Keratinocyte (primary cell): ENCODE results near the gene TRAP1. TPM values are rescaled to one million over a fixed set of nuclear protein-coding genes. Genes with fewer than 3 reads are reported as not detected.

Experiments
- DNase-seq: peaks from one replicate; pipeline ENCODE4 v3.0.0-alpha.2; 2011; ENCODE audit warnings: low read depth, missing footprints, low spot score
- FAIRE-seq: peaks from 2 replicates; lab custom pipeline; 2011; peaks lifted over from hg19 to GRCh38; lab: Jason Lieb, UNC
- H2AFZ ChIP-seq: 2 replicates; pipeline ENCODE4 v1.6.0; 2012; ENCODE audit warnings: low read length, control low read depth, inconsistent platforms; ENCODE audit not compliant: control insufficient read depth
- H3K27ac ChIP-seq: 2 replicates; pipeline ENCODE4 v1.5.1; 2011; ENCODE audit warnings: low read length; ENCODE audit not compliant: control insufficient read depth, insufficient read depth
- H3K27me3 ChIP-seq: 3 replicates; pipeline ENCODE4 v1.6.0; 2011; ENCODE audit warnings: low read length; ENCODE audit not compliant: control insufficient read depth, insufficient read depth; ENCODE audit errors: extremely low read depth
- H3K36me3 ChIP-seq, 2 experiments: 2 replicates in 1 of 2; 3 replicates in 1 of 2; pipeline ENCODE4 v1.5.1; 2011; ENCODE audit warnings: low read length in 2 of 2, mild to moderate bottlenecking in 1 of 2; ENCODE audit not compliant: control insufficient read depth in 2 of 2, insufficient read depth in 2 of 2; ENCODE audit errors: extremely low read depth in 1 of 2
- H3K4me1 ChIP-seq: 3 replicates; pipeline ENCODE4 v1.5.1; 2011; ENCODE audit warnings: low read length; ENCODE audit not compliant: control insufficient read depth, insufficient read depth; ENCODE audit errors: extremely low read depth
- H3K4me2 ChIP-seq: 3 replicates; pipeline ENCODE4 v1.6.0; 2011; ENCODE audit warnings: low read depth, low read length; ENCODE audit not compliant: control insufficient read depth, insufficient read depth; ENCODE audit errors: extremely low read depth
- H3K4me3 ChIP-seq, 3 experiments: fragments of 200-600 bp in 1 of 3; sonication (generic) in 1 of 3; 2 replicates in 2 of 3; 3 replicates in 1 of 3; pipeline ENCODE4 v1.5.1; 2011 to 2016; ENCODE audit warnings: low read length in 3 of 3, mild to moderate bottlenecking in 3 of 3, control low read depth in 2 of 3, inconsistent platforms in 1 of 3, low read depth in 1 of 3, mixed read lengths in 1 of 3, mixed run types in 1 of 3, moderate library complexity in 1 of 3; ENCODE audit not compliant: control insufficient read depth in 2 of 3, insufficient read depth in 2 of 3; ENCODE audit errors: extremely low read depth in 1 of 3
- H3K79me2 ChIP-seq: 2 replicates; pipeline ENCODE4 v1.6.0; 2012; ENCODE audit warnings: low read length; ENCODE audit not compliant: control insufficient read depth, insufficient read depth
- H3K9ac ChIP-seq: 3 replicates; pipeline ENCODE4 v1.6.0; 2011; ENCODE audit warnings: low read length; ENCODE audit not compliant: control insufficient read depth, insufficient read depth; ENCODE audit errors: extremely low read depth
- H3K9me1 ChIP-seq: 3 replicates; pipeline ENCODE4 v1.6.0; 2011; ENCODE audit warnings: low read length; ENCODE audit not compliant: control insufficient read depth, insufficient read depth; ENCODE audit errors: extremely low read depth
- H3K9me3 ChIP-seq: 2 replicates; pipeline ENCODE4 v1.5.1; 2012; ENCODE audit warnings: low read depth, low read length; ENCODE audit not compliant: control insufficient read depth
- H4K20me1 ChIP-seq: 3 replicates; pipeline ENCODE4 v1.6.0; 2011; ENCODE audit warnings: low read length; ENCODE audit not compliant: control insufficient read depth, insufficient read depth; ENCODE audit errors: extremely low read depth
- EZH2 ChIP-seq: IDR thresholded peaks from one replicate; pipeline ENCODE4 v1.6.1; 2012; ENCODE audit warnings: inconsistent platforms, mild to moderate bottlenecking, low read length, moderate library complexity
- dilution Hi-C: fragments of 300-500 bp; cut with MboI; formaldehyde crosslinking; loops from one replicate; pipeline ENCODE4 v1.7.0; 2020; ENCODE audit warnings: low sequenced_read_pairs; ENCODE audit not compliant: extremely low pct_ligation_motif_present
- polyA plus RNA-seq, 5 experiments: library from polyadenylated mRNA; depleted of rRNA in 3 of 5; stranded (reverse) in 3 of 5; stranded (forward) in 1 of 5; unstranded in 1 of 5; fragments of >200 nt; gene quantifications; 1 replicate in 1 of 5; 2 replicates in 3 of 5; 3 replicates in 1 of 5; pipeline versions ENCODE4 v1.2.1 to v1.2.3, GENCODE V29; 2011 to 2012; ENCODE audit warnings: missing spikeins in 2 of 5, low read depth in 1 of 5, low replicate concordance in 1 of 5
- TF ChIP-seq, protein P1 (sequence below), 3 experiments: IDR thresholded peaks in 1 of 3; conservative IDR thresholded peaks in 1 of 3; optimal IDR thresholded peaks in 1 of 3; 2 replicates in 2 of 3; 3 replicates in 1 of 3; pipeline versions ENCODE3 to v1.5.1; 2011; ENCODE audit warnings: low read length in 3 of 3, mild to moderate bottlenecking in 3 of 3, moderate library complexity in 2 of 3, control low read depth in 1 of 3, inconsistent platforms in 1 of 3; ENCODE audit not compliant: insufficient read depth in 2 of 3; ENCODE audit errors: extremely low read depth in 1 of 3

TRAP1 gene
- polyA plus RNA-seq, 1 donor (not counting 4 experiments of a cell fraction or from before 2014, with no cell fraction given), result 106 TPM

GRCh38 chr16:3612510-3613466 lies 104.5 kb downstream of the TRAP1 start:
- peaks cover 6% of the 10 kb centered on the region in 2 experiments for H3K36me3 ChIP-seq
- H3K27ac ChIP-seq, result no peak overlapping the region
- H3K4me2 ChIP-seq, result peak overlapping the region; percentile 89
- no peaks in the 10 kb centered on the region for H3K27me3 ChIP-seq
- H3K9me1 ChIP-seq, result peaks cover 3% of the 10 kb centered on the region
- dilution Hi-C loops, result no loop called here
- peak overlapping the region; percentile 93 to 97 (median 94) for H3K4me3 ChIP-seq
- no peak for TF ChIP-seq EZH2
- TF ChIP-seq, protein P1, sequence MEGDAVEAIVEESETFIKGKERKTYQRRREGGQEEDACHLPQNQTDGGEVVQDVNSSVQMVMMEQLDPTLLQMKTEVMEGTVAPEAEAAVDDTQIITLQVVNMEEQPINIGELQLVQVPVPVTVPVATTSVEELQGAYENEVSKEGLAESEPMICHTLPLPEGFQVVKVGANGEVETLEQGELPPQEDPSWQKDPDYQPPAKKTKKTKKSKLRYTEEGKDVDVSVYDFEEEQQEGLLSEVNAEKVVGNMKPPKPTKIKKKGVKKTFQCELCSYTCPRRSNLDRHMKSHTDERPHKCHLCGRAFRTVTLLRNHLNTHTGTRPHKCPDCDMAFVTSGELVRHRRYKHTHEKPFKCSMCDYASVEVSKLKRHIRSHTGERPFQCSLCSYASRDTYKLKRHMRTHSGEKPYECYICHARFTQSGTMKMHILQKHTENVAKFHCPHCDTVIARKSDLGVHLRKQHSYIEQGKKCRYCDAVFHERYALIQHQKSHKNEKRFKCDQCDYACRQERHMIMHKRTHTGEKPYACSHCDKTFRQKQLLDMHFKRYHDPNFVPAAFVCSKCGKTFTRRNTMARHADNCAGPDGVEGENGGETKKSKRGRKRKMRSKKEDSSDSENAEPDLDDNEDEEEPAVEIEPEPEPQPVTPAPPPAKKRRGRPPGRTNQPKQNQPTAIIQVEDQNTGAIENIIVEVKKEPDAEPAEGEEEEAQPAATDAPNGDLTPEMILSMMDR (optimal IDR thresholded peaks at IDR 0.05 in 1 of 3, IDR thresholded peaks at IDR 0.05 in 1 of 3, conservative IDR thresholded peaks at IDR 0.05 in 1 of 3; ENCODE audit: extremely low read depth in 1 of 3, insufficient read depth in 2 of 3, low read length in 3 of 3), result no peak
- no peaks in the 10 kb centered on the region for H4K20me1 ChIP-seq
- DNase-seq, result no peak
- no peak overlapping the region for H2AFZ ChIP-seq
- peaks cover 20% of the 10 kb centered on the region for H3K4me1 ChIP-seq
- H3K9ac ChIP-seq, result peak overlapping the region; percentile 86
- peaks cover 45% of the 10 kb centered on the region for H3K79me2 ChIP-seq
- H3K9me3 ChIP-seq, result no peaks in the 10 kb centered on the region
- FAIRE-seq, result no peak

DNA sequence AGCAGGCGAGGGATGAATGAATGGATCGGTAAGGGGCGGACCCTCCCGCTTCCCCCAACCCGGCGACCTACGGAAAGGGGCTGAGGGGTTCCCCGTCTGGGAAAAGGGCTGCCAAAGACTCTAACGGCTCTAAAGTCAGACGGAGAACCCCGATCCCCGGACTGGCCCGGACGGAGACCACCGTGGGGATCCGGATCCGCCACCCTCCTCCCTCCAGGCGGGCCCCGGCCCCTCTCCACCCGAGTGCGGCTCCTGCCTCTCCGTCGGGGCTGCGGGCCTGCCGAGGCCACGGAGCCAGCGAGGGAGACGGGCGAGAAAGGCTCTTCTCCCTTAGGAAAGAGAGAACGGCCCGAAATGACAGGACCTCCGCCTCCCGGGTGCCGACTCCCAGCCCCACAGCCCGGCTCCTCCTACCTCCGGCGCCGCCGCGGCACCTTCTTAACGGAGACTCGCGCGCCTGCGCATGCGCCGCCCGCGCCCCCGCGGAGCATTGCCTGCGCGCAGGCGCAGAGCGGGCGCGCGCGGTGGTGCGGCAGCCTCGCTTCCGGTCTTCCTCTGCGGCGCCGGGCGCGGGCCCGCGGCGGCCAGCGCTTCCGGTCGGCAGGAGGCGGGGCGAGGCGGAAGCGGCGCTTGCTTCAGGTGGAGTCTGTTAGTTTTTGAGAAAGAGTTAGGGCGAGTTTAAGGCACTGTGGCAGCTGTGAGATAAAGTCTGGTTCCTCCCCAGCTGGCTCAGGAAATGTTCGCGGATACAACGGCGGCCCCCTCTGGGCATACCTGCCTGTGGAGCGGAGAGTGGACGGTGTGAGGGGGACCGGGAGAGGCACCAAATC lies 106.0 kb downstream of the TRAP1 start, which contains the start of gene SLX4:
Gene SLX4, minus strand, starts transcription at position 461 of the 830 bp plus-strand sequence. CDS start 2,642 bp downstream, outside the sequence.
- Histone ChIP-seq H3K4me3 (peak within 1 kb of the TSS; percentile 93 to 97 (median 94)), H3K79me2 (peaks cover 43% of the 10 kb centered on the region), H3K9ac (peak within 1 kb of the TSS; percentile 86), H3K27me3 (no peaks in the 10 kb centered on the region), H3K4me2 (peak within 1 kb of the TSS; percentile 98), H3K36me3 (peaks cover 6% of the 10 kb centered on the region in 2 experiments), H4K20me1 (no peaks in the 10 kb centered on the region), H3K4me1 (peaks cover 13% of the 10 kb centered on the region), H2AFZ (peak within 1 kb of the TSS; percentile 88), H3K9me3 (no peaks in the 10 kb centered on the region), H3K27ac (peak within 1 kb of the TSS; percentile 51), H3K9me1 (peaks cover 3% of the 10 kb centered on the region)
- TF ChIP-seq, protein P1 (optimal IDR thresholded peaks at IDR 0.05 in 1 of 3, IDR thresholded peaks at IDR 0.05 in 1 of 3, conservative IDR thresholded peaks at IDR 0.05 in 1 of 3; ENCODE audit: extremely low read depth in 1 of 3, insufficient read depth in 2 of 3, low read length in 3 of 3), result no peak
- TF ChIP-seq EZH2, result no peak
- dilution Hi-C loops, result no loop called here
- DNase-seq, result peak; percentile 66
- FAIRE-seq, result no peak
